ENCODE results near the gene GRK3.

GRK3 gene

GRCh38 chr22:25764270-25765015 is 200.0 kb downstream of the GRK3 start:
- Histone ChIP-seq H2AFZ (ENCODE audit: low read depth, low read length) (no peak overlapping the region), H3K36me3 (ENCODE audit: insufficient read depth, low read length) (no peaks in the 10 kb centered on the region), H3K27me3 (ENCODE audit: insufficient read depth, low read length) (no peaks in the 10 kb centered on the region), H3K9me3 (ENCODE audit: low read length) (no peaks in the 10 kb centered on the region), H3K4me3 (ENCODE audit: low read length) (no peak overlapping the region), H3K4me1 (ENCODE audit: insufficient read depth, low read length) (no peaks in the 10 kb centered on the region)

- Histone ChIP-seq H3K36me3 (ENCODE audit: insufficient read depth, low read length) (no peaks in the 10 kb centered on the region), H3K4me1 (ENCODE audit: insufficient read depth, low read length) (no peaks in the 10 kb centered on the region), H2AFZ (ENCODE audit: low read depth, low read length) (no peak overlapping the region), H3K4me3 (ENCODE audit: low read length) (no peak overlapping the region), H3K9me3 (ENCODE audit: low read length) (no peaks in the 10 kb centered on the region), H3K27me3 (ENCODE audit: insufficient read depth, low read length) (no peaks in the 10 kb centered on the region)
These were observed 200.5 kb downstream of the GRK3 start for GRCh38 chr22:25765016-25765367.

GRCh38 chr22:25765801-25766200 is 201.3 kb downstream of the GRK3 start:
- Histone ChIP-seq H3K9me3 (ENCODE audit: low read length) (no peaks in the 10 kb centered on the region), H3K36me3 (ENCODE audit: insufficient read depth, low read length) (no peaks in the 10 kb centered on the region), H3K27me3 (ENCODE audit: insufficient read depth, low read length) (no peaks in the 10 kb centered on the region), H2AFZ (ENCODE audit: low read depth, low read length) (no peak overlapping the region), H3K4me1 (ENCODE audit: insufficient read depth, low read length) (no peaks in the 10 kb centered on the region), H3K4me3 (ENCODE audit: low read length) (no peak overlapping the region)

- no peaks in the 10 kb centered on the region for H3K9me3 ChIP-seq (ENCODE audit: low read length)
- no peak overlapping the region for H2AFZ ChIP-seq (ENCODE audit: low read depth, low read length)
- H3K27me3 ChIP-seq (ENCODE audit: insufficient read depth, low read length): no peaks in the 10 kb centered on the region
- H3K4me1 ChIP-seq (ENCODE audit: insufficient read depth, low read length): no peaks in the 10 kb centered on the region
- no peak overlapping the region for H3K4me3 ChIP-seq (ENCODE audit: low read length)
- no peaks in the 10 kb centered on the region for H3K36me3 ChIP-seq (ENCODE audit: insufficient read depth, low read length)
These were observed 201.9 kb downstream of the GRK3 start for GRCh38 chr22:25766418-25766817.

- H3K36me3 ChIP-seq (ENCODE audit: insufficient read depth, low read length): no peaks in the 10 kb centered on the region
- no peak overlapping the region for H2AFZ ChIP-seq (ENCODE audit: low read depth, low read length)
- H3K4me3 ChIP-seq (ENCODE audit: low read length): no peak overlapping the region
- no peaks in the 10 kb centered on the region for H3K4me1 ChIP-seq (ENCODE audit: insufficient read depth, low read length)
- H3K9me3 ChIP-seq (ENCODE audit: low read length): no peaks in the 10 kb centered on the region
- no peaks in the 10 kb centered on the region for H3K27me3 ChIP-seq (ENCODE audit: insufficient read depth, low read length)
These were observed 205.9 kb downstream of the GRK3 start for GRCh38 chr22:25770333-25770732.

- Histone ChIP-seq H3K4me1 (ENCODE audit: insufficient read depth, low read length) (no peaks in the 10 kb centered on the region), H3K36me3 (ENCODE audit: insufficient read depth, low read length) (no peaks in the 10 kb centered on the region), H3K27me3 (ENCODE audit: insufficient read depth, low read length) (no peaks in the 10 kb centered on the region), H3K4me3 (ENCODE audit: low read length) (no peak overlapping the region), H2AFZ (ENCODE audit: low read depth, low read length) (no peak overlapping the region), H3K9me3 (ENCODE audit: low read length) (no peaks in the 10 kb centered on the region)
These were observed 207.8 kb downstream of the GRK3 start for GRCh38 chr22:25772288-25772687.

GRCh38 chr22:25774575-25775026 is 210.1 kb downstream of the GRK3 start:
- no peak overlapping the region for H2AFZ ChIP-seq (ENCODE audit: low read depth, low read length)
- no peaks in the 10 kb centered on the region for H3K27me3 ChIP-seq (ENCODE audit: insufficient read depth, low read length)
- no peak overlapping the region for H3K4me3 ChIP-seq (ENCODE audit: low read length)
- no peaks in the 10 kb centered on the region for H3K4me1 ChIP-seq (ENCODE audit: insufficient read depth, low read length)
- H3K9me3 ChIP-seq (ENCODE audit: low read length): no peaks in the 10 kb centered on the region
- H3K36me3 ChIP-seq (ENCODE audit: insufficient read depth, low read length): no peaks in the 10 kb centered on the region

GRCh38 chr22:25775531-25775930 is 211.1 kb downstream of the GRK3 start:
- Histone ChIP-seq H3K9me3 (ENCODE audit: low read length) (no peaks in the 10 kb centered on the region), H3K4me1 (ENCODE audit: insufficient read depth, low read length) (no peaks in the 10 kb centered on the region), H3K27me3 (ENCODE audit: insufficient read depth, low read length) (no peaks in the 10 kb centered on the region), H3K36me3 (ENCODE audit: insufficient read depth, low read length) (no peaks in the 10 kb centered on the region), H2AFZ (ENCODE audit: low read depth, low read length) (no peak overlapping the region), H3K4me3 (ENCODE audit: low read length) (no peak overlapping the region)

- Histone ChIP-seq H3K9me3 (ENCODE audit: low read length) (no peaks in the 10 kb centered on the region), H3K4me1 (ENCODE audit: insufficient read depth, low read length) (no peaks in the 10 kb centered on the region), H3K4me3 (ENCODE audit: low read length) (no peak overlapping the region), H3K36me3 (ENCODE audit: insufficient read depth, low read length) (no peaks in the 10 kb centered on the region), H3K27me3 (ENCODE audit: insufficient read depth, low read length) (no peaks in the 10 kb centered on the region), H2AFZ (ENCODE audit: low read depth, low read length) (no peak overlapping the region)
These were observed 212.9 kb downstream of the GRK3 start for GRCh38 chr22:25777411-25777810.

- H3K9me3 ChIP-seq (ENCODE audit: low read length): no peaks in the 10 kb centered on the region
- no peaks in the 10 kb centered on the region for H3K27me3 ChIP-seq (ENCODE audit: insufficient read depth, low read length)
- H2AFZ ChIP-seq (ENCODE audit: low read depth, low read length): no peak overlapping the region
- H3K4me3 ChIP-seq (ENCODE audit: low read length): no peak overlapping the region
- H3K36me3 ChIP-seq (ENCODE audit: insufficient read depth, low read length): no peaks in the 10 kb centered on the region
- H3K4me1 ChIP-seq (ENCODE audit: insufficient read depth, low read length): no peaks in the 10 kb centered on the region
These were observed 213.4 kb downstream of the GRK3 start for GRCh38 chr22:25777870-25778269.
